ENCODE measurements around the gene APOL6.
A peak's percentile ranks its signal among the peaks of the same experiment; 100 is the strongest.
"Not testable (repeated sequence)": the region's sequence is repeated elsewhere in the genome, so short reads cannot be mapped to it uniquely, and the experiment has no call there.

APOL6 gene

GRCh38 chr22:35617137-35617755, 31.0 kb upstream of the APOL6 start, which contains the start of gene MB:
Gene MB (minus strand): TSS chr22:35617329. CDS start chr22:35617257, 72 bp downstream.
- DNase-seq (ENCODE audit: low spot score) (no peak), FAIRE-seq (no peak)

- FAIRE-seq (peak; percentile 81), DNase-seq (ENCODE audit: low spot score) (no peak)
These were observed 29.6 kb upstream of the APOL6 start for GRCh38 chr22:35618427-35619223.

GRCh38 chr22:35619336-35620094, 28.7 kb upstream of the APOL6 start:
- FAIRE-seq = no peak
- no peak for DNase-seq (ENCODE audit: low spot score)

GRCh38 chr22:35620624-35621251, 27.5 kb upstream of the APOL6 start:
- DNase-seq (ENCODE audit: low spot score) (no peak), FAIRE-seq (peak; percentile 48)

- DNase-seq (ENCODE audit: low spot score) (no peak), FAIRE-seq (no peak)
These were observed 26.8 kb upstream of the APOL6 start for GRCh38 chr22:35621451-35621850.

- peak; percentile 32 for DNase-seq (ENCODE audit: low spot score)
- peak; percentile 87 for FAIRE-seq
These were observed 25.9 kb upstream of the APOL6 start for GRCh38 chr22:35622191-35622913.

GRCh38 chr22:35623885-35624284, 24.4 kb upstream of the APOL6 start:
- not testable (repeated sequence) for DNase-seq (ENCODE audit: low spot score); FAIRE-seq

GRCh38 chr22:35624547-35624946, 23.7 kb upstream of the APOL6 start:
- FAIRE-seq = no peak
- no peak for DNase-seq (ENCODE audit: low spot score)

- DNase-seq (ENCODE audit: low spot score) = no peak
- no peak for FAIRE-seq
These were observed 22.3 kb upstream of the APOL6 start for GRCh38 chr22:35625763-35626432.

GRCh38 chr22:35627267-35628041, 20.8 kb upstream of the APOL6 start:
- DNase-seq (ENCODE audit: low spot score) (peak; percentile 82), FAIRE-seq (peak; percentile 97)

- FAIRE-seq (peak; percentile 46), DNase-seq (ENCODE audit: low spot score) (no peak)
These were observed 19.5 kb upstream of the APOL6 start for GRCh38 chr22:35628732-35629131.

- FAIRE-seq (no peak), DNase-seq (ENCODE audit: low spot score) (peak; percentile 95)
These were observed 18.6 kb upstream of the APOL6 start for GRCh38 chr22:35629406-35630216.

GRCh38 chr22:35630387-35630793, 17.9 kb upstream of the APOL6 start:
- FAIRE-seq (no peak), DNase-seq (ENCODE audit: low spot score) (peak; percentile 90)

GRCh38 chr22:35630891-35631290, 17.4 kb upstream of the APOL6 start:
- FAIRE-seq = no peak
- no peak for DNase-seq (ENCODE audit: low spot score)

- FAIRE-seq (no peak), DNase-seq (ENCODE audit: low spot score) (no peak)
These were observed 16.6 kb upstream of the APOL6 start for GRCh38 chr22:35631597-35631996.

GRCh38 chr22:35632935-35633334, 15.3 kb upstream of the APOL6 start:
- FAIRE-seq (no peak), DNase-seq (ENCODE audit: low spot score) (no peak)

GRCh38 chr22:35633520-35633919, 14.7 kb upstream of the APOL6 start:
- FAIRE-seq (peak; percentile 99), DNase-seq (ENCODE audit: low spot score) (no peak)

- no peak for DNase-seq (ENCODE audit: low spot score)
These were observed 14.2 kb upstream of the APOL6 start for GRCh38 chr22:35634015-35634414.

More at GRCh38 chr22:35634015-35634414, 14.2 kb upstream of the APOL6 start:
- no peak for FAIRE-seq
